Smooth muscle cell (in vitro differentiated cells): ENCODE data around the gene ZNF668. TPM values are rescaled to one million over a fixed set of nuclear protein-coding genes. Genes with fewer than 3 reads are reported as not detected.

Experiments
- DNase-seq: peaks from one replicate; lab custom pipeline; 2025; ENCODE audit not compliant: unreplicated experiment; lab: John Stamatoyannopoulos, UW
- H2AFZ ChIP-seq: fragments of 200-600 bp; sonication (generic); 2 replicates; pipeline ENCODE4 v1.6.0; 2016; ENCODE audit warnings: antibody characterized with exemption, low read depth, mild to moderate bottlenecking
- H3F3A ChIP-seq: fragments of 200-600 bp; sonication (generic); 2 replicates; pipeline ENCODE4 v1.6.0; 2017; ENCODE audit warnings: antibody characterized with exemption, low read depth
- H3K27ac ChIP-seq: fragments of 200-600 bp; sonication (generic); 2 replicates; pipeline ENCODE4 v1.5.1; 2016; ENCODE audit warnings: low read depth, mild to moderate bottlenecking
- H3K27me3 ChIP-seq: fragments of 200-600 bp; sonication (generic); 2 replicates; pipeline ENCODE4 v1.6.1; 2016; ENCODE audit warnings: low read depth, mild to moderate bottlenecking
- H3K36me3 ChIP-seq: fragments of 200-600 bp; sonication (generic); 2 replicates; pipeline ENCODE4 v1.5.1; 2016; ENCODE audit warnings: low read depth
- H3K4me1 ChIP-seq: fragments of 200-600 bp; sonication (generic); 2 replicates; pipeline ENCODE4 v1.5.1; 2016; ENCODE audit warnings: low read depth
- H3K4me2 ChIP-seq: fragments of 200-600 bp; sonication (generic); 2 replicates; pipeline ENCODE4 v1.6.0; 2016; ENCODE audit warnings: mild to moderate bottlenecking
- H3K4me3 ChIP-seq: fragments of 200-600 bp; sonication (generic); 2 replicates; pipeline ENCODE4 v1.5.1; 2016; ENCODE audit warnings: mild to moderate bottlenecking
- H3K79me2 ChIP-seq: fragments of 200-600 bp; sonication (generic); 2 replicates; pipeline ENCODE4 v1.6.0; 2016; ENCODE audit warnings: low read depth, mild to moderate bottlenecking
- H3K9ac ChIP-seq: fragments of 200-600 bp; sonication (generic); 2 replicates; pipeline ENCODE4 v1.6.0; 2016; ENCODE audit warnings: low read depth
- H3K9me3 ChIP-seq: fragments of 200-600 bp; sonication (generic); replicated peaks from 2 replicates; pipeline ENCODE4 v1.5.1; 2016; ENCODE audit warnings: low read depth
- H4K20me1 ChIP-seq: fragments of 200-600 bp; sonication (generic); 2 replicates; pipeline ENCODE4 v1.6.0; 2016; ENCODE audit warnings: low read depth
- CTCF ChIP-seq: fragments of 200-600 bp; sonication (generic); IDR thresholded peaks from 2 replicates; pipeline ENCODE4 v1.5.1; 2017; ENCODE audit warnings: borderline replicate concordance, mild to moderate bottlenecking, antibody characterized with exemption; ENCODE audit not compliant: insufficient read depth, poor library complexity, severe bottlenecking
- WGBS: methylation state at CpG from one replicate; pipeline ENCODE4 v1.1.7; 2016; ENCODE audit warnings: low lambda C conversion rate; 5-methylcytosine and 5-hydroxymethylcytosine counted together
- polyA plus RNA-seq: library from polyadenylated mRNA; unstranded; fragments of >200 nt; fragmentation: Nextera tagmentation; extraction: Ambion mirVana; gene quantifications from 2 replicates; pipeline ENCODE4 v1.2.1, GENCODE V29; 2016
- total RNA-seq: library from RNA; depleted of rRNA; stranded (reverse); fragments of >200 nt; gene quantifications from 2 replicates; pipeline ENCODE4 v1.2.3, GENCODE V29; 2014

The ZNF668 gene
- total and polyA plus RNA-seq, 2 experiments from 2014 or later, result 7.3 to 20.1 TPM

GRCh38 chr16:31088459-31089183 is 14.6 kb upstream of the ZNF668 start, which contains the start of gene PRSS53:
Gene PRSS53, minus strand, starts transcription at chr16:31088943. Its CDS starts 134 bp downstream, at chr16:31088809.
- DNase-seq, result no peak
- Histone ChIP-seq H3K36me3 (no peaks in the 10 kb centered on the region), H4K20me1 (peaks cover 50% of the 10 kb centered on the region), H3K9ac (no peak within 1 kb of the TSS), H3K79me2 (peaks cover 27% of the 10 kb centered on the region), H3F3A (no peaks in the 10 kb centered on the region), H3K4me3 (no peak within 1 kb of the TSS), H2AFZ (no peak within 1 kb of the TSS), H3K4me1 (no peaks in the 10 kb centered on the region), H3K9me3 (no peaks in the 10 kb centered on the region), H3K27ac (no peak within 1 kb of the TSS), H3K4me2 (no peak within 1 kb of the TSS), H3K27me3 (no peaks in the 10 kb centered on the region)
- WGBS, result 94% methylated on average over 15 of the region's 15 CpGs
- TF ChIP-seq CTCF, result no peak

DNA sequence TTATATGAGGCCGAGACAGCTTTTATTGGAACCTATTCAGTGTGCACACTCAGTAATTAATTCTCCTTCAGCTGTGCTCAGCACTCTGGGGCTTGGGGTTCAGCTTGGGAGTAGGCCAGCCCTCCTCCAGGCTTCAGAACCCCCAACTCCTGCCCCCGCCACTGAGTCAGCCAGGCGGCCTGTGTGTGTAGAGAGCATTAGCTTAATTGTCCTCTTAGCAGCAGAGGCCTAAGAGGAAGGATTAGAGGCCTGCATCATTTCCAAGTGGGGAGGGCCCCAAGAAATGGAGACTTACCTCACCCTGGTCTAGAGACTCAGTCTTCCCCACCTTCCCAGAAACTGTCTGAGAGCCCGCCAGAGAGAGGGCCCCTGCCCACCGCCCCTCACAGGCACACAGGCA is 13.9 kb upstream of the ZNF668 start:
- H3F3A ChIP-seq, result no peaks in the 10 kb centered on the region
- no peaks in the 10 kb centered on the region for H3K27me3 ChIP-seq
- H3K4me1 ChIP-seq, result no peaks in the 10 kb centered on the region
- WGBS, result 86% methylated on average over 5 of the region's 5 CpGs
- peaks cover 22% of the 10 kb centered on the region for H3K79me2 ChIP-seq
- H3K27ac ChIP-seq, result no peak overlapping the region
- H3K36me3 ChIP-seq, result no peaks in the 10 kb centered on the region
- no peak overlapping the region for H3K4me2 ChIP-seq
- no peak overlapping the region for H2AFZ ChIP-seq
- no peak overlapping the region for H3K9ac ChIP-seq
- H4K20me1 ChIP-seq, result peaks cover 48% of the 10 kb centered on the region
- no peak for TF ChIP-seq CTCF
- H3K4me3 ChIP-seq, result no peak overlapping the region
- DNase-seq, result no peak
- H3K9me3 ChIP-seq, result no peaks in the 10 kb centered on the region

- TF ChIP-seq CTCF, result no peak
- WGBS, result over 99% methylated on average over 8 of the region's 8 CpGs
- H2AFZ ChIP-seq, result no peak overlapping the region
- H3K4me1 ChIP-seq, result no peaks in the 10 kb centered on the region
- no peak for DNase-seq
- H3F3A ChIP-seq, result no peaks in the 10 kb centered on the region
- no peak overlapping the region for H3K27ac ChIP-seq
- no peaks in the 10 kb centered on the region for H3K9me3 ChIP-seq
- no peak overlapping the region for H3K4me3 ChIP-seq
- no peak overlapping the region for H3K4me2 ChIP-seq
- peaks cover 17% of the 10 kb centered on the region for H3K79me2 ChIP-seq
- peaks cover 48% of the 10 kb centered on the region for H4K20me1 ChIP-seq
- H3K36me3 ChIP-seq, result no peaks in the 10 kb centered on the region
- no peak overlapping the region for H3K9ac ChIP-seq
- H3K27me3 ChIP-seq, result no peaks in the 10 kb centered on the region
These were observed 13.4 kb upstream of the ZNF668 start for GRCh38 chr16:31087481-31087880.

GRCh38 chr16:31086629-31086906 is 12.5 kb upstream of the ZNF668 start:
- H3K4me3 ChIP-seq, result no peak overlapping the region
- H4K20me1 ChIP-seq, result peaks cover 49% of the 10 kb centered on the region
- no peak for DNase-seq
- no peaks in the 10 kb centered on the region for H3K27me3 ChIP-seq
- H2AFZ ChIP-seq, result no peak overlapping the region
- H3K27ac ChIP-seq, result no peak overlapping the region
- H3K4me1 ChIP-seq, result no peaks in the 10 kb centered on the region
- no peaks in the 10 kb centered on the region for H3K9me3 ChIP-seq
- no peak for TF ChIP-seq CTCF
- no peaks in the 10 kb centered on the region for H3K36me3 ChIP-seq
- H3K4me2 ChIP-seq, result no peak overlapping the region
- H3K9ac ChIP-seq, result no peak overlapping the region
- 83% methylated on average over 5 of the region's 6 CpGs for WGBS
- no peaks in the 10 kb centered on the region for H3F3A ChIP-seq
- H3K79me2 ChIP-seq, result peaks cover 10% of the 10 kb centered on the region
